Activated CD4-positive, alpha-beta T cell treated with anti-CD3 and anti-CD28 coated beads, Interleukin-2, amount 10 ng/mL, durations not matched to agents 24 days and 14 days (primary cell): ENCODE data around the gene COA7. TPM values are rescaled to one million over a fixed set of nuclear protein-coding genes. Genes with fewer than 3 reads are reported as not detected.
"Not testable (repeated sequence)": the region's sequence is repeated elsewhere in the genome, so short reads cannot be mapped to it uniquely, and the experiment has no call there.

Source experiments
- DNase-seq: peaks from one replicate; pipeline ENCODE4 v3.0.0; 2022
- H3K27ac Mint-ChIP-seq: one replicate; pipeline ENCODE4 v1.8.0; 2022; ENCODE audit warnings: mild to moderate bottlenecking, mixed read lengths
- H3K27me3 Mint-ChIP-seq: one replicate; pipeline ENCODE4 v1.8.0; 2022; ENCODE audit warnings: mixed read lengths
- H3K36me3 Mint-ChIP-seq: one replicate; pipeline ENCODE4 v1.8.0; 2022; ENCODE audit warnings: low read depth, mild to moderate bottlenecking, mixed read lengths
- H3K4me1 Mint-ChIP-seq: one replicate; pipeline ENCODE4 v1.8.0; 2021; ENCODE audit warnings: mixed read lengths
- H3K4me3 Mint-ChIP-seq: one replicate; pipeline ENCODE4 v1.8.0; 2022; ENCODE audit warnings: mild to moderate bottlenecking, moderate library complexity, mixed read lengths
- H3K9me3 Mint-ChIP-seq: one replicate; pipeline ENCODE4 v1.8.0; 2021; ENCODE audit warnings: mixed read lengths
- intact Hi-C: fragments of 100-400 bp; cut with micrococcal nuclease; formaldehyde crosslinking; loops from one replicate; pipeline ENCODE4 v1.15.1; 2023
- total RNA-seq: library from RNA; stranded (reverse); gene quantifications from 2 replicates; pipeline ENCODE4 v1.2.3, GENCODE V29; 2022

The COA7 gene
- total RNA-seq, 1 donor from 2014 or later: 40.2 TPM

DNA sequence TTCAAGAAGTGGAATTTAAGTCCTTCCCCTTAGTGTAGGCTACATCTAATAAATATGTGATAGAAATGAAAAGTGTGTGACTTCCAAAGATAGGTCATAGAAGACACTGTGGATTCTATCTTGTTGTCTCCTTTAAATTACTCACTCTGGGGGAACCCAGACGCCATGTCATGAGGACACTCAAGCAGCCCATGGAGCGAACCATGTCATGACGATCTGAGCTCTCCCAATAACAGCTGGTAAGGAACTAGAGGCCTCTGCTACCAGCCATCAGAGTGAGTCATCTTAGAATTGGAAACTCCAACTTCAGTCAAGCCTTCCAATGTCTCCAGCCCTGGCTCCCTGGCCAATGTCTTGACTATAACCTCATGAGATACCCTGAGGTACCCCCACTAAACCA, 6.3 kb downstream of the COA7 start:
- no peak overlapping the region for H3K27ac Mint-ChIP-seq
- H3K4me3 Mint-ChIP-seq: no peak overlapping the region
- DNase-seq: no peak
- peaks cover 45% of the 10 kb centered on the region for H3K36me3 Mint-ChIP-seq
- H3K4me1 Mint-ChIP-seq: peaks cover 12% of the 10 kb centered on the region
- no peaks in the 10 kb centered on the region for H3K9me3 Mint-ChIP-seq
- H3K27me3 Mint-ChIP-seq: no peaks in the 10 kb centered on the region
- intact Hi-C loops: no loop called here

GRCh38 chr1:52686830-52687229, 11.3 kb downstream of the COA7 start:
- Mint-ChIP-seq H3K27ac (no peak overlapping the region), H3K9me3 (no peaks in the 10 kb centered on the region)
- peak; percentile 56 for DNase-seq

GRCh38 chr1:52686261-52686751, 11.8 kb downstream of the COA7 start:
- H3K4me3 Mint-ChIP-seq, H3K9me3 Mint-ChIP-seq, H3K4me1 Mint-ChIP-seq, H3K27me3 Mint-ChIP-seq: not testable (repeated sequence)
- intact Hi-C loops: loop anchor here (1.0 to 10.0 kb wide), 6 partner anchors 27 to 544 kb away; partner anchors contain the start of genes ORC1, PRPF38A, TUT4 and ZFYVE9
- Mint-ChIP-seq H3K36me3 (peaks cover 43% of the 10 kb centered on the region), H3K27ac (peak overlapping the region; percentile 47)
- peak; percentile 94 for DNase-seq

More at GRCh38 chr1:52686830-52687229, 11.3 kb downstream of the COA7 start:
- Mint-ChIP-seq H3K4me1 (peaks cover 9% of the 10 kb centered on the region), H3K36me3 (peaks cover 46% of the 10 kb centered on the region), H3K4me3 (no peak overlapping the region), H3K27me3 (no peaks in the 10 kb centered on the region)
- intact Hi-C loops: loop anchor here (1.0 to 10.0 kb wide), 6 partner anchors 28 to 545 kb away; partner anchors contain the start of genes ORC1, PRPF38A, TUT4 and ZFYVE9

DNA sequence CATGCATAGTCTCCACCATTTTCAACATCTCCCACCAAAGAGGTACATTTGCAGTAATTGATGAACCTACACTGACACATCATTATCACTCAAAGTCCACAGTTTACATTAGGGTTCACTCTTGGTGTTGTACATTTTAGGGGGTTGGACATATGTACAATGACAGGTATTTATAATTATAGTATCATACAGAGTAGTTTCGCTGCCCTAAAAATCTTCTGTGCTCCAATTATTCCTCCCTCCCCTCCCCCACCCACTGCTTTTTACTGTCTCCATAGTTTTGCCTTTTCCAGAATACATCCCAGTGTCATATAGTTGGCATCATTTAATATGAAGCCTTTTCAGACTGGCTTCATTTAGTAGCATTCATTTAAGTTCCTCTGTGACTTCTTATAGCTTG, 13.6 kb downstream of the COA7 start:
- no peak for DNase-seq
- Mint-ChIP-seq H3K36me3 (peaks cover 38% of the 10 kb centered on the region), H3K4me1 (peaks cover 8% of the 10 kb centered on the region), H3K4me3 (no peak overlapping the region), H3K9me3 (no peaks in the 10 kb centered on the region), H3K27ac (no peak overlapping the region), H3K27me3 (no peaks in the 10 kb centered on the region)
- intact Hi-C loops: loop anchor here (10.0 kb wide), 1 partner anchor 130 kb away; the partner anchor contains the start of gene TUT4

GRCh38 chr1:52683367-52683940, 14.7 kb downstream of the COA7 start:
- H3K36me3 Mint-ChIP-seq: peaks cover 35% of the 10 kb centered on the region
- intact Hi-C loops: loop anchor here (10.0 kb wide), 1 partner anchor 129 kb away; the partner anchor contains the start of gene TUT4
- peak; percentile 64 for DNase-seq
- no peaks in the 10 kb centered on the region for H3K27me3 Mint-ChIP-seq
- no peak overlapping the region for H3K4me3 Mint-ChIP-seq
- H3K9me3 Mint-ChIP-seq: no peaks in the 10 kb centered on the region
- H3K27ac Mint-ChIP-seq: no peak overlapping the region
- peaks cover 8% of the 10 kb centered on the region for H3K4me1 Mint-ChIP-seq

DNA sequence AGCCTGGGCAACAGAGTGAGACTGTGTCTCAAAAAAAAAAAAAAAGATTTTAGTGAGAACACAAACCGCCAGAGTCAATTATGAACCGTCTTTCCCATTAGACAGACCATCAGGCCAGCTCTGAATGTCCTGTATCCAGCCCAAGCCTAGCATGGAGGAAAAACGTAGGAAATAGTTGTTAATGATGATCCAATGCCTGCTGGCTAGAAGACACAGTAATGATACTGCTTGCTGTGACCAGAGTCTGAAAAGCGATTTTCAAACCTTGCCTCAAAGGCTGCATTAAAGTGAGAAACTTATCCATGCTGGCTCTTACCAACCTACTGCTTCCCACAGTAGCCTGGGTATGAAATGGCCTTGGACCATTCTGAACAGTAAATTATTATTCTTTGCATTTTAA, 17.0 kb downstream of the COA7 start:
- Mint-ChIP-seq H3K27me3 (no peaks in the 10 kb centered on the region), H3K36me3 (peaks cover 21% of the 10 kb centered on the region), H3K27ac (no peak overlapping the region), H3K4me3 (no peak overlapping the region), H3K4me1 (peaks cover 7% of the 10 kb centered on the region), H3K9me3 (no peaks in the 10 kb centered on the region)
- intact Hi-C loops: loop anchor here (10.0 kb wide), 1 partner anchor 126 kb away; the partner anchor contains the start of gene TUT4
- no peak for DNase-seq

GRCh38 chr1:52680353-52680752, 17.8 kb downstream of the COA7 start:
- Mint-ChIP-seq H3K9me3 (no peaks in the 10 kb centered on the region), H3K36me3 (peaks cover 18% of the 10 kb centered on the region), H3K27me3 (no peaks in the 10 kb centered on the region), H3K27ac (no peak overlapping the region), H3K4me3 (no peak overlapping the region), H3K4me1 (peaks cover 4% of the 10 kb centered on the region)
- intact Hi-C loops: loop anchor here (10.0 kb wide), 1 partner anchor 126 kb away; the partner anchor contains the start of gene TUT4
- no peak for DNase-seq

DNA sequence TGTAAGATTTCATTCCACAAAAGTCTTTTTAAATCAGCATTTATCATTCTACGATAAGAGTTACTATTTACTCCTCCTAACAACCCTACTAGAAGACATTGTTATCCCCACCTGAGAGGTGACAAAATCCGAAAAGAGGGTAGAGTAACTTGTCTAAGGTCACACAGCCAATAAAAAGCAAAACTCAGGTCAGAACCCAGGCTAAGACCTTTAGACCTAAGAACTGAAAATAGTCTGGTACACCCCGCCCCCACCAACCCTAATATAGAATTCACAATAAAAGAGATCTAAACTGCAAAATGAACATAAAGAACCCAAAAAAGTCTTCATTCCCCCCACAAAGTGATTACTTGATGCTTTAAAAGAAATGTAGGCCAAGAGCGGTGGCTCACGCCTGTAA, 18.6 kb downstream of the COA7 start:
- H3K27ac Mint-ChIP-seq: no peak overlapping the region
- H3K4me3 Mint-ChIP-seq: no peak overlapping the region
- no peaks in the 10 kb centered on the region for H3K27me3 Mint-ChIP-seq
- intact Hi-C loops: no loop called here
- H3K9me3 Mint-ChIP-seq: no peaks in the 10 kb centered on the region
- H3K36me3 Mint-ChIP-seq: peaks cover 11% of the 10 kb centered on the region
- DNase-seq: no peak
- peaks cover 10% of the 10 kb centered on the region for H3K4me1 Mint-ChIP-seq

DNA sequence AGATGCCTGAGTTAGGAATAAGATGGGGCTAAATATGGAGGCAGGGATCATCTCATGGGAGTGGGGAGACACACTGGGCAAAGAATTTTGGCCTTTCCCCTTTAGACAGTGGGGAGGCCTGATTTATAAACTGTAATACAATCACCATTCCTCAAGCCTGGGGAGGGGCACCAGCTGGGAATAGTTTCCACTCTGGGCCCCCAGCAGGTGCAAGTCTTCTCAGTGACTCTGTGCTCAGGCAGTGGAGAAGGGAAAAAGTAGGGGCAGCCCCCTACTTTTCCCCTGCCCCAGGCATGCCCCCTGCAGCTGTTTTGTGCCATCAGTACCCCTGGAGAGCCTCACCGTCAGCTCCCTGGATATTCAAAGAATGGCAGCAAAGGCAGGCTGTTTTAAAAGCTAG, 19.1 kb downstream of the COA7 start:
- intact Hi-C loops: no loop called here

DNA sequence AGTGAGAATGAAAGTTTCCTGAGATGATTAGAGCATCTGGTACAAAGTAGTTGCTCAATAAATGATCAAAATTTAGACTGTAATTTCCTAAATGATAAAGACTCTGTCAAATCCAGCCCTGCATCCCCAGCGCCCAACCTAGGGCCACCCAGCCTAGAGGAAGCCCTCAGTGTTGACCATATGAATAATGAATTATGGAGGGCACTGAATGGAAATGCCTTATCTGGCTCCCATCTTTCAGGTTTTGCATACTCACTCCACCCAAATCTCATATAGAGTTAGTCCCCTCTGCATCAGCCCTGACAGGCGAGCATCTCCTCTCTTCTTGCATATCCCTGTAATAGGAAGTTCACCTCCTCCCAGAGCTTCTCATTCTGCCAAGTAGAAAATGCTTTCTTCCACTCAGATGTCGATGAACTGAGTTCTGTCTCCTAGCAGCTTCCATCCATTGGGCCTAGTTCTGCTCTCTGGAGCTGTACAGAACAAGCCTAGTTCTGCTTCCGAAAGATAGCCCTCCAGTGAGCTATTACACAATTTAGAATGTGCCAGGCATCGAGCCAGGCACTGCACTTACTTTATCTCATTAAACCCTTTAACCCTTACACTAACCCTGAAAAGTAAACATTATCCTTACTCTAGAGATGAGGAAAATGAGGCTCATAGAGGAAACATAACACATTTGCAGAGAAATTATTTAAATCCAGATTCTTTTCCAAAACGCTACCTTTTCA, 20.9 kb downstream of the COA7 start:
- intact Hi-C loops: no loop called here
- Mint-ChIP-seq H3K4me1 (peaks cover 13% of the 10 kb centered on the region), H3K27ac (no peak overlapping the region), H3K36me3 (no peaks in the 10 kb centered on the region), H3K4me3 (no peak overlapping the region), H3K27me3 (no peaks in the 10 kb centered on the region), H3K9me3 (no peaks in the 10 kb centered on the region)
- DNase-seq: no peak

More for the DNA sequence above, 19.1 kb downstream of the COA7 start:
- H3K36me3 Mint-ChIP-seq: peaks cover 9% of the 10 kb centered on the region
- no peaks in the 10 kb centered on the region for H3K9me3 Mint-ChIP-seq
- no peaks in the 10 kb centered on the region for H3K27me3 Mint-ChIP-seq
- no peak overlapping the region for H3K4me3 Mint-ChIP-seq
- H3K4me1 Mint-ChIP-seq: peaks cover 12% of the 10 kb centered on the region
- peak; percentile 48 for DNase-seq
- no peak overlapping the region for H3K27ac Mint-ChIP-seq

- no peak overlapping the region for H3K4me3 Mint-ChIP-seq
- H3K9me3 Mint-ChIP-seq: no peaks in the 10 kb centered on the region
- H3K4me1 Mint-ChIP-seq: peaks cover 13% of the 10 kb centered on the region
- DNase-seq: no peak
- no peaks in the 10 kb centered on the region for H3K36me3 Mint-ChIP-seq
- intact Hi-C loops: no loop called here
- H3K27ac Mint-ChIP-seq: no peak overlapping the region
- H3K27me3 Mint-ChIP-seq: no peaks in the 10 kb centered on the region
Measured at GRCh38 chr1:52676249-52676903, 21.8 kb downstream of the COA7 start.

GRCh38 chr1:52674497-52675384, 23.4 kb downstream of the COA7 start:
- H3K4me3 Mint-ChIP-seq: no peak overlapping the region
- no peaks in the 10 kb centered on the region for H3K9me3 Mint-ChIP-seq
- intact Hi-C loops: no loop called here
- peaks cover 1% of the 10 kb centered on the region for H3K36me3 Mint-ChIP-seq
- no peaks in the 10 kb centered on the region for H3K27me3 Mint-ChIP-seq
- peaks cover 13% of the 10 kb centered on the region for H3K4me1 Mint-ChIP-seq
- H3K27ac Mint-ChIP-seq: peak overlapping the region; percentile 41
- DNase-seq: peak; percentile 60

DNA sequence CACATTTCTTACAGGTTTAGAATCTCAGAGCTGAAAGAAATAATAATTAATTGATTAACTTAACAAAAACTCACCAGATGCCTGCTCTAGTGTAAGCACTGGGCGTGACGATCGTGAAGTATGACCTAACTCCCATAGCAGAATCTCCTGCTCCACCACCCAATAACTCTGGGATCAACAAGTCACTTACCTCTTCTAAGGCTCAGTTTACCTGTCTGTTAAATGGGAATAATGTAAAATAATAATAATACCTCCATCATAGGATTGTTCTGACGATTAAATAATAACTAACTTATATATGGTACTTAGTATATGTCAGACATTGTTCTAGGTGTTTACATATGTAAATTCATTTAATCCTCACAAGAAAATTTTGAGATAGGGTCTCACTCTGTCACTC, 24.6 kb downstream of the COA7 start:
- Mint-ChIP-seq H3K27ac (no peak overlapping the region), H3K4me3 (no peak overlapping the region), H3K36me3 (peaks cover 2% of the 10 kb centered on the region), H3K4me1 (peaks cover 13% of the 10 kb centered on the region), H3K9me3 (no peaks in the 10 kb centered on the region), H3K27me3 (no peaks in the 10 kb centered on the region)
- intact Hi-C loops: no loop called here
- DNase-seq: no peak
